DND-41 (cell line): Measurements from ENCODE around the gene FXYD7.

ENCODE experiments used
- ATAC-seq: fragments of 200-7000 bp; cut with Tn5 transposase; 3 replicates; pipeline ENCODE4 v1.9.1; 2021; ENCODE audit warnings: low read depth; ENCODE audit not compliant: insufficient read depth
- DNase-seq: peaks from one replicate; pipeline ENCODE4 v3.0.0-alpha.2; 2020
- H2AFZ ChIP-seq: 2 replicates; pipeline ENCODE4 v1.6.0; 2012; ENCODE audit warnings: low read depth, low read length
- H3K27ac ChIP-seq: 2 replicates; pipeline ENCODE4 v1.5.1; 2012; ENCODE audit warnings: low read length, inconsistent platforms
- H3K27me3 ChIP-seq: fragments of 200-600 bp; sonication (generic); 2 replicates; pipeline ENCODE4 v1.6.0; 2012; ENCODE audit warnings: low read length, mild to moderate bottlenecking, inconsistent platforms; ENCODE audit not compliant: insufficient read depth, poor library complexity
- H3K36me3 ChIP-seq: 2 replicates; pipeline ENCODE4 v1.5.1; 2012; ENCODE audit warnings: low read length, inconsistent platforms; ENCODE audit not compliant: insufficient read depth
- H3K4me1 ChIP-seq: 2 replicates; pipeline ENCODE4 v1.5.1; 2012; ENCODE audit warnings: mild to moderate bottlenecking, low read length; ENCODE audit not compliant: insufficient read depth
- H3K4me2 ChIP-seq: 2 replicates; pipeline ENCODE4 v1.6.0; 2012; ENCODE audit warnings: mild to moderate bottlenecking, moderate library complexity, low read length, inconsistent platforms; ENCODE audit not compliant: insufficient read depth
- H3K4me3 ChIP-seq, 2 experiments: fragments of 200-600 bp in 1 of 2; shearing (Covaris generic) in 1 of 2; 2 replicates each; pipeline ENCODE4 v1.5.1; 2012 to 2016; ENCODE audit warnings: inconsistent platforms in 2 of 2, low read length in 2 of 2, mild to moderate bottlenecking in 2 of 2, low read depth in 1 of 2, moderate library complexity in 1 of 2
- H3K79me2 ChIP-seq: 2 replicates; pipeline ENCODE4 v1.6.0; 2012; ENCODE audit warnings: low read length, inconsistent platforms; ENCODE audit not compliant: insufficient read depth
- H3K9ac ChIP-seq: 2 replicates; pipeline ENCODE4 v1.6.0; 2012; ENCODE audit warnings: low read depth, mild to moderate bottlenecking, inconsistent platforms, low read length, moderate library complexity
- H3K9me3 ChIP-seq: 2 replicates; pipeline ENCODE4 v1.5.1; 2012; ENCODE audit warnings: low read length, moderate library complexity, mild to moderate bottlenecking, inconsistent platforms; ENCODE audit not compliant: insufficient read depth, severe bottlenecking
- H4K20me1 ChIP-seq: 2 replicates; pipeline ENCODE4 v1.6.0; 2012; ENCODE audit warnings: low read length; ENCODE audit not compliant: insufficient read depth
- CTCF ChIP-seq: IDR thresholded peaks from 2 replicates; pipeline ENCODE4 v1.5.1; 2012; ENCODE audit warnings: borderline replicate concordance, low read length, moderate library complexity, mild to moderate bottlenecking; ENCODE audit not compliant: poor library complexity, severe bottlenecking; ENCODE audit errors: extremely low read depth
- EZH2 ChIP-seq: IDR thresholded peaks from 3 replicates; pipeline ENCODE4 v1.6.1; 2012; ENCODE audit warnings: borderline replicate concordance, low read depth, mild to moderate bottlenecking, moderate library complexity, low read length, inconsistent platforms; ENCODE audit not compliant: severe bottlenecking

The FXYD7 gene

GRCh38 chr19:35119091-35119490 lies 24.0 kb upstream of the FXYD7 start:
- Histone ChIP-seq H3K79me2 (no peaks in the 10 kb centered on the region), H3K4me3 (no peak overlapping the region), H3K27me3 (no peaks in the 10 kb centered on the region), H3K4me1 (no peaks in the 10 kb centered on the region), H3K27ac (no peak overlapping the region), H3K36me3 (no peaks in the 10 kb centered on the region), H3K4me2 (no peak overlapping the region), H3K9me3 (no peaks in the 10 kb centered on the region), H4K20me1 (0 out of 2 replicates have a peak, but pooled peaks cover 4% of the 10 kb centered on the region), H2AFZ (no peak overlapping the region), H3K9ac (no peak overlapping the region)
- TF ChIP-seq CTCF (no peak), EZH2 (no peak)
- DNase-seq (no peak), ATAC-seq (no peak)

- Histone ChIP-seq H3K9ac (no peak overlapping the region), H3K79me2 (no peaks in the 10 kb centered on the region), H3K36me3 (no peaks in the 10 kb centered on the region), H3K4me2 (no peak overlapping the region), H3K4me1 (no peaks in the 10 kb centered on the region), H3K27me3 (no peaks in the 10 kb centered on the region), H4K20me1 (0 out of 2 replicates have a peak, but pooled peaks cover 4% of the 10 kb centered on the region), H3K27ac (no peak overlapping the region), H3K4me3 (no peak overlapping the region), H2AFZ (no peak overlapping the region), H3K9me3 (no peaks in the 10 kb centered on the region)
- TF ChIP-seq EZH2: no peak
- TF ChIP-seq CTCF: no peak
- ATAC-seq: no peak
- no peak for DNase-seq
Observed at GRCh38 chr19:35119578-35120155, 23.4 kb upstream of the FXYD7 start.

- ATAC-seq (no peak), DNase-seq (no peak)
- no peak overlapping the region for H2AFZ ChIP-seq
- H3K4me2 ChIP-seq: no peak overlapping the region
- no peaks in the 10 kb centered on the region for H3K27me3 ChIP-seq
- H3K9ac ChIP-seq: no peak overlapping the region
- H4K20me1 ChIP-seq: 0 out of 2 replicates have a peak, but pooled peaks cover 4% of the 10 kb centered on the region
- no peaks in the 10 kb centered on the region for H3K9me3 ChIP-seq
- H3K79me2 ChIP-seq: no peaks in the 10 kb centered on the region
- no peak overlapping the region for H3K4me3 ChIP-seq
- TF ChIP-seq CTCF (no peak), EZH2 (no peak)
- no peaks in the 10 kb centered on the region for H3K36me3 ChIP-seq
- no peak overlapping the region for H3K27ac ChIP-seq
- no peaks in the 10 kb centered on the region for H3K4me1 ChIP-seq
Observed at GRCh38 chr19:35120492-35120891, 22.6 kb upstream of the FXYD7 start.
